ENCODE measurements around the gene RAB15.

- no peak for TF ChIP-seq CTCF (IDR thresholded peaks at IDR 0.05; ENCODE audit: insufficient read depth, low read depth, low read length)
- TF ChIP-seq EZH2 (IDR thresholded peaks at IDR 0.05; ENCODE audit: insufficient read depth, low read length): no peak
These were observed 15.3 kb downstream of the RAB15 start for GRCh38 chr14:64956697-64957406.

Data from astrocyte (in vitro differentiated cells and primary cell).